GM12872 (cell line): Measurements from ENCODE around the gene ZNF436.

ENCODE experiments used
- CTCF ChIP-seq: IDR thresholded peaks from 3 replicates; pipeline ENCODE4 v1.5.1; 2011; ENCODE audit warnings: low read depth, mild to moderate bottlenecking, low read length, moderate library complexity; ENCODE audit not compliant: insufficient read depth

ZNF436 gene

GRCh38 chr1:23392125-23392855, 22.7 kb upstream of the ZNF436 start:
- no peak for TF ChIP-seq CTCF

- no peak for TF ChIP-seq CTCF
Observed at GRCh38 chr1:23389837-23390321, 20.2 kb upstream of the ZNF436 start.

- no peak for TF ChIP-seq CTCF
Observed at GRCh38 chr1:23387494-23387893, 17.9 kb upstream of the ZNF436 start.

GRCh38 chr1:23385119-23385621, 15.5 kb upstream of the ZNF436 start:
- no peak for TF ChIP-seq CTCF

- TF ChIP-seq CTCF = no peak
Observed at GRCh38 chr1:23384312-23385058, 14.8 kb upstream of the ZNF436 start.

- TF ChIP-seq CTCF = no peak
Observed at GRCh38 chr1:23383577-23384311, 14.1 kb upstream of the ZNF436 start.
